Central memory CD8-positive, alpha-beta T cell (primary cell): Measurements from ENCODE around the gene APBB2.
"Not testable (repeated sequence)": the region's sequence is repeated elsewhere in the genome, so short reads cannot be mapped to it uniquely, and the experiment has no call there.

Experiments
- ATAC-seq: fragments of 150-1000 bp; cut with Tn5 transposase; replicated peaks from 2 replicates; pipeline ENCODE4 v1.10.0; 2022; ENCODE audit warnings: mild to moderate bottlenecking, moderate FRiP score, moderate number of reproducible peaks; ENCODE audit not compliant: poor library complexity, severe bottlenecking; ENCODE audit errors: extremely low read depth
- DNase-seq, 2 donors: peaks; one replicate each; pipeline ENCODE4 v3.0.0; 2021; ENCODE audit warnings: low spot score in 2 of 2
- H3K27ac Mint-ChIP-seq: one replicate; pipeline ENCODE4 v1.8.0; 2022; ENCODE audit warnings: low read depth, mild to moderate bottlenecking, moderate library complexity, mixed read lengths
- H3K27me3 Mint-ChIP-seq: one replicate; pipeline ENCODE4 v1.8.0; 2022; ENCODE audit warnings: mixed read lengths
- H3K36me3 Mint-ChIP-seq: one replicate; pipeline ENCODE4 v1.8.0; 2022; ENCODE audit warnings: mild to moderate bottlenecking, moderate library complexity, mixed read lengths; ENCODE audit not compliant: insufficient read depth
- H3K4me1 Mint-ChIP-seq: one replicate; pipeline ENCODE4 v1.8.0; 2022; ENCODE audit warnings: mixed read lengths
- H3K4me3 Mint-ChIP-seq: one replicate; pipeline ENCODE4 v1.8.0; 2022; ENCODE audit warnings: mild to moderate bottlenecking, moderate library complexity, mixed read lengths
- H3K9me3 Mint-ChIP-seq: one replicate; pipeline ENCODE4 v1.8.0; 2022; ENCODE audit warnings: mixed read lengths

APBB2 gene

GRCh38 chr4:41014158-41014557 is 200.2 kb downstream of the APBB2 start:
- Mint-ChIP-seq H3K9me3 (no peaks in the 10 kb centered on the region), H3K4me3 (no peak overlapping the region), H3K36me3 (no peaks in the 10 kb centered on the region), H3K27ac (no peak overlapping the region), H3K4me1 (no peaks in the 10 kb centered on the region), H3K27me3 (no peaks in the 10 kb centered on the region)
- DNase-seq (no peak), ATAC-seq (no peak)

- no peaks in the 10 kb centered on the region for H3K36me3 Mint-ChIP-seq
- DNase-seq (no peak), ATAC-seq (no peak)
- no peaks in the 10 kb centered on the region for H3K4me1 Mint-ChIP-seq
- no peak overlapping the region for H3K27ac Mint-ChIP-seq
- no peaks in the 10 kb centered on the region for H3K27me3 Mint-ChIP-seq
- H3K9me3 Mint-ChIP-seq: no peaks in the 10 kb centered on the region
- no peak overlapping the region for H3K4me3 Mint-ChIP-seq
Measured at GRCh38 chr4:41013746-41014145, 200.6 kb downstream of the APBB2 start.

- no peak overlapping the region for H3K27ac Mint-ChIP-seq
- no peaks in the 10 kb centered on the region for H3K4me1 Mint-ChIP-seq
- no peak for ATAC-seq
- no peak for DNase-seq
- no peaks in the 10 kb centered on the region for H3K36me3 Mint-ChIP-seq
- no peak overlapping the region for H3K4me3 Mint-ChIP-seq
- H3K27me3 Mint-ChIP-seq: no peaks in the 10 kb centered on the region
- no peaks in the 10 kb centered on the region for H3K9me3 Mint-ChIP-seq
Measured at GRCh38 chr4:41012911-41013310, 201.4 kb downstream of the APBB2 start.

- Mint-ChIP-seq H3K4me3 (no peak overlapping the region), H3K9me3 (no peaks in the 10 kb centered on the region), H3K27me3 (no peaks in the 10 kb centered on the region), H3K27ac (no peak overlapping the region), H3K4me1 (no peaks in the 10 kb centered on the region), H3K36me3 (no peaks in the 10 kb centered on the region)
- DNase-seq (no peak), ATAC-seq (no peak)
Measured at GRCh38 chr4:41012293-41012692, 202.0 kb downstream of the APBB2 start.

GRCh38 chr4:41009411-41009810 is 204.9 kb downstream of the APBB2 start:
- ATAC-seq (no peak), DNase-seq (no peak)
- Mint-ChIP-seq H3K27ac (no peak overlapping the region), H3K36me3 (no peaks in the 10 kb centered on the region), H3K4me3 (no peak overlapping the region), H3K4me1 (no peaks in the 10 kb centered on the region), H3K9me3 (no peaks in the 10 kb centered on the region), H3K27me3 (no peaks in the 10 kb centered on the region)

GRCh38 chr4:41006141-41006540 is 208.2 kb downstream of the APBB2 start:
- ATAC-seq: no peak
- Mint-ChIP-seq H3K36me3 (no peaks in the 10 kb centered on the region), H3K4me1 (no peaks in the 10 kb centered on the region), H3K27me3 (peaks cover 8% of the 10 kb centered on the region), H3K4me3 (no peak overlapping the region), H3K9me3 (no peaks in the 10 kb centered on the region), H3K27ac (no peak overlapping the region)
- DNase-seq: no peak

GRCh38 chr4:41002309-41002708 is 212.0 kb downstream of the APBB2 start:
- Mint-ChIP-seq H3K4me1 (no peaks in the 10 kb centered on the region), H3K4me3 (no peak overlapping the region), H3K27me3 (peaks cover 8% of the 10 kb centered on the region), H3K27ac (no peak overlapping the region), H3K36me3 (no peaks in the 10 kb centered on the region), H3K9me3 (no peaks in the 10 kb centered on the region)
- ATAC-seq (no peak), DNase-seq (no peak)

GRCh38 chr4:41000356-41000755 is 214.0 kb downstream of the APBB2 start:
- H3K9me3 Mint-ChIP-seq: no peaks in the 10 kb centered on the region
- H3K27ac Mint-ChIP-seq: no peak overlapping the region
- DNase-seq: no peak
- H3K4me3 Mint-ChIP-seq: no peak overlapping the region
- ATAC-seq: no peak
- no peaks in the 10 kb centered on the region for H3K36me3 Mint-ChIP-seq
- no peaks in the 10 kb centered on the region for H3K4me1 Mint-ChIP-seq
- H3K27me3 Mint-ChIP-seq: peaks cover 8% of the 10 kb centered on the region

GRCh38 chr4:40998675-40999358 is 215.5 kb downstream of the APBB2 start:
- no peak overlapping the region for H3K27ac Mint-ChIP-seq
- DNase-seq (no peak), ATAC-seq (no peak)
- no peaks in the 10 kb centered on the region for H3K9me3 Mint-ChIP-seq
- no peaks in the 10 kb centered on the region for H3K36me3 Mint-ChIP-seq
- H3K4me3 Mint-ChIP-seq: no peak overlapping the region
- H3K4me1 Mint-ChIP-seq: no peaks in the 10 kb centered on the region
- peaks cover 8% of the 10 kb centered on the region for H3K27me3 Mint-ChIP-seq

GRCh38 chr4:40995850-40996249 is 218.5 kb downstream of the APBB2 start:
- H3K4me1 Mint-ChIP-seq: no peaks in the 10 kb centered on the region
- ATAC-seq (no peak), DNase-seq (no peak)
- H3K27me3 Mint-ChIP-seq: no peaks in the 10 kb centered on the region
- no peak overlapping the region for H3K4me3 Mint-ChIP-seq
- no peak overlapping the region for H3K27ac Mint-ChIP-seq
- H3K36me3 Mint-ChIP-seq: no peaks in the 10 kb centered on the region
- H3K9me3 Mint-ChIP-seq: no peaks in the 10 kb centered on the region

GRCh38 chr4:40994321-40994720 is 220.0 kb downstream of the APBB2 start:
- H3K27me3 Mint-ChIP-seq, H3K4me1 Mint-ChIP-seq, DNase-seq, H3K4me3 Mint-ChIP-seq, ATAC-seq, H3K27ac Mint-ChIP-seq, H3K36me3 Mint-ChIP-seq, H3K9me3 Mint-ChIP-seq: not testable (repeated sequence)

- not testable (repeated sequence) for H3K36me3 Mint-ChIP-seq, H3K27ac Mint-ChIP-seq, H3K9me3 Mint-ChIP-seq, H3K4me3 Mint-ChIP-seq, DNase-seq, ATAC-seq, H3K4me1 Mint-ChIP-seq, H3K27me3 Mint-ChIP-seq
Measured at GRCh38 chr4:40993296-40993693, 221.0 kb downstream of the APBB2 start.

GRCh38 chr4:40992472-40993295 is 221.7 kb downstream of the APBB2 start:
- Mint-ChIP-seq H3K27me3 (no peaks in the 10 kb centered on the region), H3K4me3 (no peak overlapping the region), H3K27ac (no peak overlapping the region), H3K36me3 (peaks cover 3% of the 10 kb centered on the region), H3K9me3 (no peaks in the 10 kb centered on the region), H3K4me1 (no peaks in the 10 kb centered on the region)
- DNase-seq (no peak), ATAC-seq (no peak)
